ENCODE measurements around the gene EI24.
"Not testable (repeated sequence)": the region's sequence is repeated elsewhere in the genome, so short reads cannot be mapped to it uniquely, and the experiment has no call there.

Gene EI24

DNA sequence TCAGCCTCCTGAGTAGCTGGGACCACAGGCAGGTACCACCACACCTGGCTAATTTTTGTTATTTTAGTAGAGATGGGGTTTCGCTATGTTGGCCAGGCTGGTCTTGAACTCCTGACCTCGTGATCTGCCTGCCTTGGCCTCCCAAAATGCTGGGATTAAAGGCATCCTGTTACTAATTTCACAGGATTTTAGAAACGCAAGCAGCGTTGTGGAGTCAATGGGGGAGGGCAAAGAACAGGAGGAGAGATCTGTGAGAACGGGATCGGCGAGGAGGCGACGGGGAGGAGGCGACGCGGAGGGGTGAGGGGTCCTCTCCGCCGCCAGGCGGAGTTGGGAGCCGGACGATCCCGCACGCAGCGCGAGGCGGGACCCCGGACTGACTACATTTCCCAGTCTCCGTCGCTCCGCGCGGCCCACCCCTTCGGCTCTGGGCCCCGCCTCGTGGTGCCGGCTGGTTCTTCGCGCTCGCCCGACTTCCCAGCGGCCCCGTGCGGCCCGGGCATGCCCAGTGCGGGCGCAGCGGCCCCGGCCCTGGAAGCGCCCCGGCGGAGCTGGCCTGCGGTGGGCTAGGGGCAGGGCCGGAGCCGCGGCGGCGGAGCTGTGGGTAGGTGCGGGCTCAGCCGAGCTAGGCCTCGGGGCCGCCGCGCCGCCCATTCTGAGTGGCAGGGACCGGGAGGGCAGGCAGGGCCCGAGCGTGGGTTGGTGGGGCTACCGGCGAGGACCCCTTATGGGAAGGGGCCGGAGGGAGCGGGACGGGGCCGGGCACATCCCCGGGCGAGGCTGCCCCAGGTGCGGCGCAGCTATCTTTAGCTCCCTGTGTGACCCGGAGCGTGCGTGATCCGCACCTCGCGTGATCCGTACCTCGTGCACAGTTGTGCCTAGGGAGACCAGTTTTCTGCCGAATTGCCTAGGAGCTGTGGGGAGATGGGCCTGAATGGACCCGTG lies at the start of gene EI24:
Gene EI24, plus strand, starts transcription at position 508 of the 945 bp plus-strand sequence. CDS start 3,051 bp downstream, outside the sequence.
- peak; percentile 91 for DNase-seq (ENCODE audit: low spot score)

DNA sequence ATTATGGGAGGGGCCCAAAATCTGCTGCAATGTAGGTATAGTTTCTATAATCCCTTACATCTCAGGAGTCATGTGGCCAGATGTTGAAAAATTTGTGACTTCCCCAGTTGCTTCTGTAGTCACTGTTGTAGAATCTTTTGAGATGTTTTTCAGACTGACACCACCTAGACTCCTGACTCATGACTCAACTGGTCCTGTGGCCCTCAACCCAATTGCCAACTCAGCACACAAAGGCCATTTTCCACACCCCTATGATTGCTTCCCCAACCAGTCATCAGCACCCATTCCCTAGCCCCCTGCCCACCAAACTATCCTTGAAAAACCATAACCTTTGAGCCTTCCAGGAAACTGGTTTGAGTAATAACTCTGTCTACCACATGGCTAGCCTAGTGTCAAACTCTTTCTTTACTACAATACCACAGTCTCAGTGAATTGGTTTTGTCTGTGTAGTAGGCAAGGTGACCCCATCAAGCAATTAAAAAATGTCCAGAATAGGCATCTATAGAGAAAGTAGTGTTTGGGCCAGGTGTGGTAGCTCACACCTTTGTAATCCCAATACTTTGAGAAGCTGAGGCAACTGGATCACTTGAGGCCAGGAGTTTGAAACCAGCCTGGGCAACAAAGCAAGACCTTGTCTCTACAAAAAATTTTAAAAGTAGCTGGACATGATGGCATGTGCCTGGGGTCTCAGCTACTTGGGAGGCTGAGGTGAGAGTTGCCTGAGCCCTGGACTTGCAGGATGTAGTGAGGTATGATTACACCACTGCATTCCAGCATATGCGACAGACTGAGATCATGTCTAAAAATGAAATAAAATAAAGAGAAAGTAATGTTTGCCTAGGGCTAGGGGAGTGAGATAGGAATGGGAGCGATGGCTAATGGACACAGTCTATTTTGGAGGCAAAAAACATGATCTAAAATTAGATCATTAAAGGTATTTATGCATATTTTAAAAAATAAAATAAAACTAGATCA lies 49.1 kb upstream of the EI24 start:
- DNase-seq (ENCODE audit: low spot score), result no peak

DNA sequence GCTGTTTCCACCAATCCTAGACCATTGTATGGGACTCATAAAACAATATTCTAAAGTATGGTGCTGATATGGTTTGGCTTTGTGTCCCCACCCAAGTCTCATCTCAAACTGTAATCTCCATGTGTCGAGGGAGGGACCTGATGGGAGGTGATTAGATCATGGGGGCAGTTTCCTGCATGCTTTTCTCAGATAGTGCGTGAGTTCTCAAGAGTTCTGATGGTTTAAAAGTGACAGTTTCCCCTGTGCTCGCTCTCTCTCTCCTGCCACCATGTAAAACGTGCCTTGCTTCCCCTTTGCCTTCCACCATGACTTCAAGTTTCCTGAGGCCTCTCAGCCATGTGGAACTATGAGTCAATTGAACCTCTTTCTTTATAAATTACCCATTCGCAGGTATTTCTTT lies 44.0 kb upstream of the EI24 start:
- no peak for DNase-seq (ENCODE audit: low spot score)

DNA sequence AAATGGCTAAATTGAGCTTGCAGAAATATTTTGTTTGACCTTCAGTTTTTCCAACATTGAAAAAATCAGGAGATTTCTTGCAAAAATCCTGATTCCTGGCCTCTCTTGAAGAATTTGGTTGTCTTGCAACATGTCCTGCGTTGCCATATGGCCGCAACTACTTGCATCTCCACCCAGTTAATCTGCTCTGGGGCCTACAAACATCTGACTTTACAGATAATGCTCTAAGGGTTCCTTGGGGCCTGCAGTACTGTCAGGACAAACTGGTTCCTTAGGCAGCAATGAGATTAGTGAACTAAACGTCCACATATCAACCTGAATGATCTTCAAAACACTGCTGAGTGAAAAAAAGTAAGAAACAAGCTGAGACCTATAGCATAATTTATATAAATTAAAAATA lies 36.6 kb upstream of the EI24 start:
- no peak for DNase-seq (ENCODE audit: low spot score)

DNA sequence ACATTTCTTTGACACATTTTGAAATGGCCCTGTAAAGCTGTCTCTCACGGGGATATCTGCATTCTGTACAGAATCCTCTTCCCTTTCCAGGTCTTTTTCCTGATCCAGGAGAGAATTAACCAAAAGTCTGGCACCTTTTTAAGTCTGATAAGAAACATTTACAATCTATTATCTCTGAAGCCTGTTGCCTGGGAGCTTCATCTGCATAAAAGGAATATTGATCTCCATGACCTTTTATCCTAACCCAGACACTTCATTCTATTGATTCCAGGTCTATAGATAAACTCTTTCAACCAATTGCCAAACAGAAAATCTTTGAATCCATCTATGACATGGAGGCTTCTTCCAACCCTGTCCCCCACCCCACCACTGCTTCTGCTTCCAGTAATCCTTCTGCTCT lies 33.7 kb upstream of the EI24 start:
- DNase-seq (ENCODE audit: low spot score), result no peak

DNA sequence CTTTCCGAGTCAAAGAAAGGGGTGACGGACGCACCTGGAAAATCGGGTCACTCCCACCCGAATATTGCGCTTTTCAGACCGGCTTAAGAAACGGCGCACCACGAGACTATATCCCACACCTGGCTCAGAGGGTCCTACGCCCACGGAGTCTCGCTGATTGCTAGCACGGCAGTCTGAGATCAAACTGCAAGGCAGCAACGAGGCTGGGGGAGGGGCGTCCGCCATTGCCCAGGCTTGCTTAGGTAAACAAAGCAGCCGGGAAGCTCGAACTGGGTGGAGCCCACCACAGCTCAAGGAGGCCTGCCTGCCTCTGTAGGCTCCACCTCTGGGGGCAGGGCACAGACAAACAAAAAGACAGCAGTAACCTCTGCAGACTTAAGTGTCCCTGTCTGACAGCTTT lies 32.4 kb upstream of the EI24 start:
- DNase-seq (ENCODE audit: low spot score), result not testable (repeated sequence)

DNA sequence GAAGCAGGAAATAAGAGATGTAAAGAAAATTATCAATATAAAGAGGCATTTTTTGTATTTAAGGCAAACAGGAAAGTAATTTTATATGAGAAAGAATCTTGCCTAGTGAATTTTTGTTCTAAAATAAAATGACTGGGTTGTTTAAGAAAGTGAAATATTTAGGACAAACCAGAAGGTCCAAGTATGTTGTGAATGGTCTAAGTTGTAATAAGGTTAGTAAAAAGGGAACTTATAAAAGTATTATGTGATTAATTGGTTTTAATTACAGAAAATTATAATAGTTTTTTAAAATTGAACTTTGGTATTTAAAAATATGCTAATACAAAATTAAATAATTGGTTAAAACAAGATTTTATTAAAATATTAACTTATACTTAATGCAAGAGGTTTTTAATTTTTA lies 26.6 kb upstream of the EI24 start:
- DNase-seq (ENCODE audit: low spot score), result no peak

DNA sequence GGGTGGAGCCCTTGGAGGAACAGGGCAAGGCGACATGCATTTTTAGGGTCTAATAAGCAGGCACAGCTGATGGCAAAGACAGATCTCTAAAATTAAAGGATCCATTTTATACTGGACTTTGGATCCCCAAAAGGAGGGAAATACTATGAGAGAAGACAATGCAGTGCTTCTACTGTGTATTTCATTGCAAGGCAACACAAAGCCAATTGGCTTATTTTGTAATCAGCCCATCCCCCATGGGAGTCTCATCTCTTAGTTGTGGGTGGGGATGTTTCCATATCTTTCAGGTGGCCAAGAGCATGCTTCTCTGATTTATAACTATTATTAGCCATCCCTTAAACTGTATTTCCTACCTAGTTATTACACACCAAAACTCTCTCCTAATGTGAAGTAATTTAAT lies 18.5 kb upstream of the EI24 start:
- DNase-seq (ENCODE audit: low spot score), result no peak

DNA sequence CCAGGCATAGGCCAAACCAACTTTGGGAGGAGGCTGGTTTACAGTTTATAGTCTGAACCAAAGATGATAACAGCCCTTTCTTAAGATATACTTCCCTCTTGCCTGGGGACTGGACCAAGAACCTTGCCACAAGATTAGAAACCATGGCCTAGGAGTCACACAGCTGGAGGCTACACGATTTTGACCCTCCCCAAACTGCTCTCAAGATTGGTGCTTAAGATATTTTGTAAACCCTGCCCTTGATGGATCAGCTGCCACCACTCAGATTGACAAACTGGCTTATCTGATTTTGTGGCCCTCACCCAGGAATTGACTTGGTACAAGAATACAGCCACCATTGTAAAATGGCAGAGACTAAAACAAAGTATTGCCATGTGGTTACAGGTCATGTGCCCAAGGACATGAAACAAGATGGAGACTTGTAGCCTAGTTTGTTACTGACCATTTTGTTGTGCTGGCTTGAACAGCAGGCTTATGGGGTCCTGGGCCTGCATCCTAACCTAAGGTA lies 17.4 kb upstream of the EI24 start:
- no peak for DNase-seq (ENCODE audit: low spot score)

DNA sequence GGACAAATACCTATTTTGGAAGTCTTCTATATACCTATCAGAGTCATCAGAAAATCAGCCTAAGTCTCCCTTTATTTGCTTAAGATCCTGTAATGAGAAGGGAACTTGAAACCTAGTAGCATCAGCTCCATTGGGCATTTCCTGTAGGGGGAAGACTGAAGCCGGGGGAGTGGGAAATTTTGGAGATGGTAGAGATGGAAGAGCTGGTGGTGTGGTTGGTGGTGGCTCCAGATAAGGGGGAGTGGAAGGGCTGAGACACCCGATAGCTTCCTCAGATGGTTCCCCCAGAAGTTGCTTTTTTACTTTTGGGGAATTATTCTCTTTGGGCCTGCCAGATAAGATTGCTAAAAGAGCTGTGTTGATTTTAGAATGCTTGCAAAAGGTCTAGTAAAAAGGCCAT lies 16.4 kb upstream of the EI24 start:
- DNase-seq (ENCODE audit: low spot score), result no peak

DNA sequence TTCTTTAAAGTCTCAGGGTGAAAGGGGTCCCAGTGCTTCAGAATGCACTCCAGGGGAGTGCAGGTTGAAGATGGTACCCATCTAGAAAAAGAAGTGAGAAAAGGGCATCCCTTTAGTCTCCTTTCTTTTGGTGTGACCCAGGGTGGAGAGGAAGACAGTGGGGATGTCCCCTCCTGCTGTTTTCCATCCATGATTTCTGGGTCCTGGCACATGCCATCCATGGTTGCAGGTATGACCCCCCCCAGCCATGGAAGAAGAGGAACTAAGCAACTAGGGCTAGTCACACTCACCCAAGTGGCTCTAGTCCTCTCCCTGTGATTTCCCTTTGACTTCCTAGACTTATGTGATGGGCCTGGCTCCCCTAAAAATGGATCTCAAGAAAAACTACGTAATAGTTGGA lies 15.9 kb upstream of the EI24 start:
- no peak for DNase-seq (ENCODE audit: low spot score)

DNA sequence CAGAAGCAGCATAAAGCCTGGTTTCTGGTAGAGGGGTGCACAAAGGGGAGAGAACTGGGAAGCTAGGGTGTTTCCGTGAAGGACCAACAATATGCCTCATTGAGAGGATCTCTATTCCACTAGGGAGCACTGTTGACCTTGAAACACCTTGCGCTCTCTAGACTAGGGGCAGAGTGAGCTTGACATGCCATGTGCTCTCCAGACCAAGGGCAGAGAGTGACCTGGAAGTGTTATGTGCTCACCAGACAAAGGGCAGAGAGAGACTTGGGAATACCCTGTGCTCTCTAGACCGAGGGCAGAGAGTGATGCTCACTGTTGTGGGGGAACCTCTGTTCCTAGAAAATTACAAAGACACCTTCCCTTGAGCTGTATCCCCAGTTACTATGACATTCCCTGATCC lies 15.2 kb upstream of the EI24 start:
- DNase-seq (ENCODE audit: low spot score), result no peak

DNA sequence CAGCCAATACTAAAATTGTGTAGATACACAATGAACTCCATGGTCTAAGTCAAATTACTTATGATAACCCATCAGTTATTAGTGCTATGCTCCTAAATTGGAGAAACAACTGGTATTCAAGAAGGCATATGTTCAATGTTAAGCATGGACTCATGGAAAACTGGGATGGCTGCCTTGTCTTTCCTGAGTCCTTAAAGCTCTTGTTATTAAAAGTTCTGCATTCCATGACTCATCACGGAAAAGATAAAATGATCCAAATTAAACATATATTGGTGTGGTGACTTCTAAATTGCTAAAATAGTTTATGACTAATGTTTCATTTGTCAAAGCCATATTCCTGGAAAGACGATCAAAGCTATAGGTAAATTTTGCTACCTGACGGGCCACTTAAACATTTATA lies 9.4 kb upstream of the EI24 start:
- DNase-seq (ENCODE audit: low spot score), result no peak

DNA sequence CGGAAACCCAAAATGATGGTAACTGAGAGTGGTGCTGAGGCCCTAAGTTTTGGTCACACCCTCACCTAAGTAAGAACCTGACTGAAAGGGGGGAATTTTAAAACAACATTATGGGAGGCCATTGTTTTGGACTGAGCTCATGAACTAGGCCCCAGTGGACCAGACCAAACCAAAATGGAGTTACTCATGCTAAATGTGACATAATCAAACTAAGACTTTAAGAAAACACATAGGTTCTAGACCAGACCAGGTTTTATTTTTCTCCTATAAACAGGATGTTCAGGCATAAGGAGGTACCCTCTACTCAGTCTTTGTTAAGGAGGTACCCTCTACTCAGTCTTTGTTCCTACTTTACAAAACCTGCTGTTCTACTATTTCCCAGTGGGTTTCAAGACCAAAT lies 7.4 kb upstream of the EI24 start:
- no peak for DNase-seq (ENCODE audit: low spot score)

DNA sequence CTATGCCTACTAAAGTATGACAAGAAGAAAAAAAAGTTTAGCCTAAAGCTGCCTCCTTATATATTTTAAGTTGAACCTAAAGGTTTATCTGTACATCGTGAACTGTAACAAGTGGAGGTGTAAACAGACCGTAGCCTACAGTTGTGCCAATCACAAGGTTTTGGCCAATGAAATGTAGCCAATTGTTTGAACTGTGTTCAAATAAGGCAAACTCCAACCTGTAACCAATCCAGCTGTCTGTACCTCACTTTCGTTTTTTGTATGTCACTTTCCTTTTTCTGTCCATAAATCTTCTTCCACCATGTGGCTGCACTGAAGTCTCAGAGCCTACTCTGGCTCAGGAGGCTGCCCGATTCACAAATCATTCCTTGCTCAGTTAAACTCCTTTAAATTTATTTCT lies 6.8 kb upstream of the EI24 start:
- no peak for DNase-seq (ENCODE audit: low spot score)

DNA sequence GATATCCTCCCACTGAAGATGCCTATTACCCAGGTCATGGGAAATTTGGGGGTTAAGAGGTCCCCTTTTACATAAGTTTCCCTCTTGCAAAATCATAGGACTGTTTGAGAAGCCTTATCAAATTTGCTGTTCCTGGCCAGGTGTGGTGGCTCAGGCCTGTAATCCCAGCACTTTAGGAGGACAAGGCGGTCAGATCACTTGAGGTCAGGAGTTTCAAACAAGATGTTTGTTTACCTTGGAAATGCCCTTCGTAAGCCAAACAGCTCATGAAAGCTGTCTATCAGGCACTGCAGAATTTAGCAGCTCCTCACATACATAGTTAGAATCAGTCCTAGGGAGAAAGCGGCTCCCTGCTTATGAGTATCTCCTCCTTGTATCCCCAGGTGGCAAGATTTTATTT lies 4.9 kb upstream of the EI24 start:
- DNase-seq (ENCODE audit: low spot score), result no peak

DNA sequence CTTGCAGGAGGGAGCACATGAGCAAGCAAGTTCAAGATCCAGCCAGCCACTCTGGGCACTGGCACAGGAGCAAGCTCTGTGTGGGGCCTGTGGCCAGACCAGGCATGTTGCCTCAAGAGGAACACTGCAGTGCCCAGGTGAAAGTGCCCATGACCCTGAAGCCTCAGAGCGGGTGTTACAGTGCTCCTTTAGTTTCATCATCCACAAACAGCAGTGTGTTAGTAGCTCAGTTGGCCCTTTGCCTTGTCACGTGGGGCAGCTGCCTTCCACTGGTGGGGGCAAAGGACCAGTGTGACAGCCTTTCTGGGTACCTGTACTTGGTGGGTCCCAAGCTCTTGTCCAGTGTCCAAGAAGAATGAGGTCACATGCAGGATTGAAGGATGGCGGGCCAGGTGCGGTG lies 3.0 kb upstream of the EI24 start:
- no peak for DNase-seq (ENCODE audit: low spot score)

DNA sequence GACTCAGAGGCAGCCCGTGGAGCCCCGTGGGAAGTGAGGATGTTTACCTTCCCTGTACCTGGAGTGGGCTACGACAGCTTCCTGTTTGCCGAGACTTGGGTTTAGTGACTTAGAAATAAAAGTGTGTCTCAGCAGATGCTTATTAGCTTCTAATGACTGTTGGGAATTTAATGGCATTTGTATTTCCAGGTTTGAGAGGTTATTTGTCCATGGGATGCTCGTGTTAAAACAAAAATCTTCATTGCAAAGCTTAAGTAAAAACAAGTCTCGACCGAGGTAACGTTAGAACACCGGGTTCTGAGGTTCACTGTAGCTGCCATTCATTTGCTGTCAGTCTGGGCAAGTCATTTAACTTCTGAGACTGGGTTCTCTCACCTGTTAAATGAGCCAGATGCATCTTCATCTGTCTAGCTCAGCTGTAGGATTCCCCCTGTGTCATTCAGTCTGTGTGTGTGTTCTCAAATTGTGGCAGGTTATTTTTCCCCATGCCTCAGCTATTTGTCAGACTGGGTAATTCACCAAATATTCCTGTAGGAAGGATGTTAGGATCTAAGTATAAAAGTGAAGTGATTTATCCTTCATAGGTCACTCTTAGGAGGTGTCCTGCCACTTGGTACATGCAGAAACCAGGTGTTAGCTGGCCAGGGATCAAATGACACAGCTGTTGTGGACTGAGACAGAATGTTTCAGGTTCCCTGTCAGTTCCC lies 791 bp downstream of the EI24 start:
- no peak for DNase-seq (ENCODE audit: low spot score)

DNA sequence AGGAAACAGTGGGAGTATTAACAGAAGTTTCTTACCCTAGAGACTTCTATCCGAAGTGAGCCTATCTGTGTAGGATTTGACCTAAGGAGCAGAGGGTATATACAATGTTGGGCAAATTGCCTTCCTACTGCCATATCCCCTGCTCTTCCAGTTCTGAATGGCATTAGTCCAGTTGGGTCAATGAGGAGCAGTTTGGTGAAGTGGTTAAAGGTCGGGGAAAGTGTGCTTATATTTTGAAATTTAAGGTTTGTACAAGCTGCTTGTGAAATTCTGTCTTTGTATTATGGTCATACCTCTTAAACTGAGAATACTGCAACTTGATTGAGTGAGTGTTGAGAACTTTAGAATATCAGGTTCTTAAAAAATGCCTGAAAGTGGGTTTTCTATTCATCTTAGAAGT lies 1.7 kb downstream of the EI24 start:
- DNase-seq (ENCODE audit: low spot score), result no peak

DNA sequence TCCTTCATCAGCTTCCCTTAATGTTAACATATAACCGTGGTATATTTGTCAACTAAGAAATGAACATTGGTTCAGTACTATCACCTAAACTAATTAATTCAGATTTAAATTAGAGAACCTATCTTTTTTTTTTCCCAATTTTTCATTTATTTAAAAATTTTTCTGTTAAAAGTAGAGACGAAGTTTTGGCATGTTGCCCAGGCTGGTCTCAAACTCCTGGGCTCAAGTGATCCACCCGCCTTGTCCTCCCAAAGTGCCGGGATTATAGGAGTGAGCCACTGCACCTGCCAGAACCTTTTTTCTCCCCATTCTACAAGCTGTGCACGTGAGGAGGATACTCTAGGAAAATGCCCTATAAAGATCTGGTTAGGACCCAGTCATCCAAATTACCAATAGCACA lies 3.6 kb downstream of the EI24 start:
- DNase-seq (ENCODE audit: low spot score), result no peak

DNA sequence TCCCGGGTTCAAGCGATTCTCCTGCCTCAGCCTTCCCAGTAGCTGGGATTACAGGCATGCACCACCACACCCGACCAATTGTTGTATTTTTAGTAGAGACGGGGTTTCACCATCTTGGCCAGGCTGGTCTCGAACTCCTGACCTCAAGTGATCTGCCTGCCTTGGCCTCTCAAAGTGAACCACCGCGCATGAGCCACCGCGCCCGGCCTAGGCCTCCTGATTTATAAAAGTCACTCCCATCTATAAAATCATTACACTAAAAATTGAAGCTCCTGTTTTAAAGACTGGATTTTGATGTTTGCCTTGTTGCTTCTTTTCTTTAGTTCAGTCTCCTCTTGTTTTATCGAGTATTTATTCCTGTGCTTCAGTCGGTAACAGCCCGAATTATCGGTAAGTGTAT lies 7.9 kb downstream of the EI24 start:
- not testable (repeated sequence) for DNase-seq (ENCODE audit: low spot score)

DNA sequence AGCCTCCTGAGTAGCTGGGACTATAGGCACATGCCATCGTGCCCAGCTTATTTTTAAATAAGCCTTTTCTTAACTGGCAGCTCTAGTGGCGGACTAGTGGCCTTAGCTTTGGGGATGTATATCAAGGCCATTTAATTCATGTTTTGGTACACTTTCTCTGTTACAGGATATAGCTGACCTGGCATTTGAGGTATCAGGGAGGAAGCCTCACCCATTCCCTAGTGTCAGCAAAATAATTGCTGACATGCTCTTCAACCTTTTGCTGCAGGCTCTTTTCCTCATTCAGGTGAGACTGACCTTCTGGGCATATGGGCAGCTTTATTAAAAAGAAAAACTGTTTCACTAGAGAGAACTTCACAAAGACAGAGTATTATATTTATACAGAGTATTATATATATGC lies 9.5 kb downstream of the EI24 start:
- no peak for DNase-seq (ENCODE audit: low spot score)

All from putamen (tissue), 1 donor.